Measurements from ENCODE around the gene NUP210. TPM values are rescaled to one million over a fixed set of nuclear protein-coding genes. Genes with fewer than 3 reads are reported as not detected.

NUP210 gene
- total RNA-seq, 1 experiment from 2014 or later = 8.4 TPM

DNA sequence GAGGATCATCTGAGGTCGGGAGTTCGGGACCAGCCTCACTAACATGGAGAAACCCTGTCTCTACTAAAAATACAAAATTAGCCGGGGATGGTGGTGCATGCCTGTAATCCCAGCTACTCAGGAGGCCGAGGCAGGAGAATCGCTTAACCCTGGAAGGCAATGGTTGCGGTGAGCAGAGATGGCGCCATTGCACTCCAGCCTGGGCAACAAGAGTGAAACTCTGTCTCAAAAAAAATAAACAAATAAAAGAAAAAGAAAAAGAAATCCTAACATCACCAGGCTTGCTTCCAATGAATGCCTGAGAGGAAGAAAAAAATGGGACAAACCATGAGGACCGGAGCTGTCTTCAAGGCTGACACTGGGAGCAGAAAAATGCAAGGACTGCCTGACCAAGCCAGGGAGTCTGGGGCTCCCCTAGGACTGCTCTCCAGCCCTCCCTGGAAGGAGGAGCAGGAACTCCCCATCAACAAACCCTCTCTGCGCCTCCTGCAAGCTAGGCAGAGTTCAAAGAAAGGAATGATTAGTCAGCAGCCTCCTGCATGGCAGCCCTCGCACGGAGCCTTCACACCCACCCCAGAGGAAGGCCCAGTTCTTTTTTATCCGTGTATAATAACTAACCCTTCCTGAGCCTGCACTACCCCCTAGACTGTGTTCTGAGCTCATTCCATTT, 55.4 kb downstream of the NUP210 start:
- CTCF ChIA-PET = interaction anchor here (0.7 to 1.1 kb wide), 2 partner anchors 11 to 88 kb away, joined by 3 read pairs; no protein-coding TSS in a partner anchor
- POLR2A ChIA-PET = interaction anchor here (0.7 kb wide), 1 partner anchor 15 kb away, joined by 3 read pairs; no protein-coding TSS in a partner anchor
- Mint-ChIP-seq H3K4me3 (ENCODE audit: unreplicated experiment) (no peak overlapping the region), H3K27me3 (ENCODE audit: insufficient read depth, unreplicated experiment) (no peaks in the 10 kb centered on the region), H3K4me1 (ENCODE audit: insufficient read depth, unreplicated experiment) (no peaks in the 10 kb centered on the region), H3K36me3 (ENCODE audit: insufficient read depth, unreplicated experiment) (no peaks in the 10 kb centered on the region), H3K9me3 (ENCODE audit: unreplicated experiment) (no peaks in the 10 kb centered on the region), H3K27ac (ENCODE audit: low read depth, unreplicated experiment) (no peak overlapping the region)
- no peak for TF ChIP-seq CTCF (IDR thresholded peaks at IDR 0.05; ENCODE audit: unreplicated experiment)
- no TSS peak for BruUV-seq (replicated peaks)
- no peak for DNase-seq (ENCODE audit: unreplicated experiment)
- intact Hi-C loops (cut with micrococcal nuclease) = no loop called here

GRCh38 chr3:13362551-13362950, 57.6 kb downstream of the NUP210 start:
- Mint-ChIP-seq H3K4me1 (ENCODE audit: insufficient read depth, unreplicated experiment) (no peaks in the 10 kb centered on the region), H3K27ac (ENCODE audit: low read depth, unreplicated experiment) (no peak overlapping the region), H3K9me3 (ENCODE audit: unreplicated experiment) (no peaks in the 10 kb centered on the region), H3K27me3 (ENCODE audit: insufficient read depth, unreplicated experiment) (no peaks in the 10 kb centered on the region), H3K4me3 (ENCODE audit: unreplicated experiment) (no peak overlapping the region), H3K36me3 (ENCODE audit: insufficient read depth, unreplicated experiment) (peaks cover under 1% of the 10 kb centered on the region)
- ChIA-PET CTCF (no interaction called here), POLR2A (no interaction called here)
- no TSS peak for BruUV-seq (replicated peaks)
- intact Hi-C loops (cut with micrococcal nuclease) = no loop called here
- DNase-seq (ENCODE audit: unreplicated experiment) = no peak
- no peak for TF ChIP-seq CTCF (IDR thresholded peaks at IDR 0.05; ENCODE audit: unreplicated experiment)

GRCh38 chr3:13359916-13360315, 60.2 kb downstream of the NUP210 start:
- no peak for TF ChIP-seq CTCF (IDR thresholded peaks at IDR 0.05; ENCODE audit: unreplicated experiment)
- Mint-ChIP-seq H3K4me1 (ENCODE audit: insufficient read depth, unreplicated experiment) (no peaks in the 10 kb centered on the region), H3K9me3 (ENCODE audit: unreplicated experiment) (no peaks in the 10 kb centered on the region), H3K27me3 (ENCODE audit: insufficient read depth, unreplicated experiment) (no peaks in the 10 kb centered on the region), H3K36me3 (ENCODE audit: insufficient read depth, unreplicated experiment) (peaks cover 6% of the 10 kb centered on the region), H3K4me3 (ENCODE audit: unreplicated experiment) (no peak overlapping the region), H3K27ac (ENCODE audit: low read depth, unreplicated experiment) (no peak overlapping the region)
- no TSS peak for BruUV-seq (replicated peaks)
- ChIA-PET CTCF (no interaction called here), POLR2A (no interaction called here)
- DNase-seq (ENCODE audit: unreplicated experiment) = no peak
- intact Hi-C loops (cut with micrococcal nuclease) = no loop called here

GRCh38 chr3:13358643-13359042, 61.5 kb downstream of the NUP210 start:
- CTCF ChIA-PET = no interaction called here

More at GRCh38 chr3:13358643-13359042, 61.5 kb downstream of the NUP210 start:
- intact Hi-C loops (cut with micrococcal nuclease) = no loop called here
- Mint-ChIP-seq H3K27ac (ENCODE audit: low read depth, unreplicated experiment) (no peak overlapping the region), H3K4me3 (ENCODE audit: unreplicated experiment) (no peak overlapping the region), H3K4me1 (ENCODE audit: insufficient read depth, unreplicated experiment) (no peaks in the 10 kb centered on the region), H3K27me3 (ENCODE audit: insufficient read depth, unreplicated experiment) (no peaks in the 10 kb centered on the region), H3K36me3 (ENCODE audit: insufficient read depth, unreplicated experiment) (peaks cover 6% of the 10 kb centered on the region), H3K9me3 (ENCODE audit: unreplicated experiment) (no peaks in the 10 kb centered on the region)
- no peak for DNase-seq (ENCODE audit: unreplicated experiment)
- POLR2A ChIA-PET = no interaction called here
- no TSS peak for BruUV-seq (replicated peaks)
- TF ChIP-seq CTCF (IDR thresholded peaks at IDR 0.05; ENCODE audit: unreplicated experiment) = no peak

Data from MCF 10A (cell line).